Activated naive CD8-positive, alpha-beta T cell treated with anti-CD3 and anti-CD28 coated beads, Interleukin-2, amount 10 ng/mL, durations not matched to agents 7 days and 5 days (primary cell): ENCODE measurements around the gene ZBTB20. TPM values are rescaled to one million over a fixed set of nuclear protein-coding genes. Genes with fewer than 3 reads are reported as not detected.
A peak's percentile ranks its signal among the peaks of the same experiment; 100 is the strongest.

Experiments
- ATAC-seq: fragments of 150-1000 bp; cut with Tn5 transposase; one replicate; pipeline ENCODE4 v1.10.0; 2021; ENCODE audit warnings: low read depth, moderate library complexity
- POLR2A ChIA-PET: fragments of 350-600 bp; sonication (Branson Sonifier 250); formaldehyde crosslinking; loops from one replicate; lab custom pipeline; 2021; ENCODE audit warnings: antibody characterized with exemption; lab: Charles Lee
- DNase-seq: peaks from one replicate; pipeline ENCODE4 v3.0.0; 2021
- H3K27ac Mint-ChIP-seq: one replicate; pipeline ENCODE4 v1.8.0; 2022; ENCODE audit warnings: mild to moderate bottlenecking, mixed read lengths
- H3K27me3 Mint-ChIP-seq: one replicate; pipeline ENCODE4 v1.8.0; 2022; ENCODE audit warnings: mild to moderate bottlenecking, moderate library complexity, mixed read lengths
- H3K36me3 Mint-ChIP-seq: one replicate; pipeline ENCODE4 v1.8.0; 2021; ENCODE audit warnings: mild to moderate bottlenecking, mixed read lengths
- H3K4me1 Mint-ChIP-seq: one replicate; pipeline ENCODE4 v1.8.0; 2021; ENCODE audit warnings: mixed read lengths
- H3K4me3 Mint-ChIP-seq: one replicate; pipeline ENCODE4 v1.8.0; 2022; ENCODE audit warnings: mild to moderate bottlenecking, moderate library complexity, mixed read lengths
- H3K9me3 Mint-ChIP-seq: one replicate; pipeline ENCODE4 v1.8.0; 2021; ENCODE audit warnings: mixed read lengths
- total RNA-seq, 2 experiments: library from RNA; stranded (reverse); gene quantifications; one replicate each; pipeline ENCODE4 v1.2.3, GENCODE V29; 2021

The ZBTB20 gene
- total RNA-seq, 2 experiments from 2014 or later: 27.4 to 31.3 TPM

DNA sequence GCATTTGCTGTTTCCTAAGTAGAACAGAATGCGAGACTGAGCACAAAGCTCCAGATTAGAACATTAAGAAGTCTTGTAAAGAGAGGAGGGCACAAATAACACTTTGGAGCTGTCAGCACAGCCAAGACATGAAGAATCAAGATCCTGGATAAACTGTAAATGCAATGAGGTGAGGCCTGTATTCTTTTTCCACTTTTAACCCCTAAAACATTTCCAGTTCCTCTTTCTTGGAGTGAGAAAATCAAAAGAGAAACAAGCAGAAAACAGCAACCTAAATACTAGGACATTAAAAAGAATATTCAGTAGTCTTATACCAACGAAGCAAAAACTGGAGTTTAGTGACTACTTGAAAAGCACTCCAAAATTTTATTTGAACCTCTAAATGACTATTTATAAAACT lies 204.3 kb downstream of the ZBTB20 start:
- POLR2A ChIA-PET: no interaction called here
- ATAC-seq (no peak), DNase-seq (no peak)
- peaks cover 8% of the 10 kb centered on the region for H3K9me3 Mint-ChIP-seq
- H3K4me3 Mint-ChIP-seq: no peak overlapping the region
- no peaks in the 10 kb centered on the region for H3K27me3 Mint-ChIP-seq
- peaks cover 9% of the 10 kb centered on the region for H3K36me3 Mint-ChIP-seq
- no peak overlapping the region for H3K27ac Mint-ChIP-seq
- H3K4me1 Mint-ChIP-seq: no peaks in the 10 kb centered on the region

DNA sequence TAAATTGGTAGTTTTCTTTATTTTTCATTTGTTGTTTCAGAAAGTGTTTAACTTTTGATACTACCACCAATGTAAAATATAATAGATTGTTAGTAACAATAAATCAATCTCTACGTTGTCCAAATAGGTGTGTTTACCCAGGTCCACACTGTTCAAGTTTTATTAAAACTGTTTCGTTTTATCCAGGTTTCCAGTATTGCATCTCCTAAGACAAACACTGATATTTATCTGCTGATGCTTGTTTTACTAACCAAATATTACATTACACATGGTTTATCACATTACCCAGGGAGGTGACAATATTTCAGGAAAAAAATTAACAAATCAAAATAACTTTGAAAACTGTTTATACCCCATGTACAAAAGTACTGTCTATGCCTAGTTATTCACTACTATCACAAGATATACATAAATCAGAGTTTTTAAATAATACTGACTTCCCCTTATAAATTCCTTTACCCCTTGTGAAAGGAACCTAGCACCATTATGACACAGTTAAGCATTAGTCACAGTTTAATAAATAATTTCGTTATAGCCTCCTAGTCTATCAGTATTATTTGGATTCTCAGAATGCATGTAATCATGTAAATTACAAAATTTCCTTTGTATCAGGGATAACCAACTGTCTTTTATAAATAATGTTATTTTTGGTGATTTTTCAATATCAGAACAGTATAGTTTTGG lies 205.3 kb downstream of the ZBTB20 start:
- peaks cover 9% of the 10 kb centered on the region for H3K36me3 Mint-ChIP-seq
- H3K27me3 Mint-ChIP-seq: no peaks in the 10 kb centered on the region
- no peak overlapping the region for H3K27ac Mint-ChIP-seq
- POLR2A ChIA-PET: no interaction called here
- no peak for DNase-seq
- no peaks in the 10 kb centered on the region for H3K4me1 Mint-ChIP-seq
- no peak for ATAC-seq
- peaks cover 6% of the 10 kb centered on the region for H3K9me3 Mint-ChIP-seq
- no peak overlapping the region for H3K4me3 Mint-ChIP-seq

DNA sequence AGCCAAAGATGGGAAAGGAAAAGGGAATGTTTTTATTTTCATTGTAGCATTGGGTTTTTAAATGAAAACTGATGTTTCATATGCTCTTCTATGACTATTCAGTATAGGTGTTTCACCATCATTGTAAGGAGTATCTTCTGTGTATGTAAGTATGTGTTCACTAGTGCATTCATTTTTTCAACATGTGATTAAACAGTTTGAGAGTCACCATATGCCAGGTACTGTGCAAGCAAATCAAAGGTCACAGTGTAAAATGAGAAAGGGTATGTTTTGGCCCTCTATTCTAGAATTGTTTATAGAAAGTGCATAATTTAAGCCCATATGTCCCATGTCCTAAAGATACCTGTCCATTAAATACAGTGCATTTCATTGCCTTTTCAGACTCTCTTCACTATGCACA lies 207.2 kb downstream of the ZBTB20 start:
- Mint-ChIP-seq H3K9me3 (peaks cover 4% of the 10 kb centered on the region), H3K27ac (no peak overlapping the region), H3K36me3 (peaks cover 12% of the 10 kb centered on the region), H3K4me1 (no peaks in the 10 kb centered on the region), H3K27me3 (no peaks in the 10 kb centered on the region), H3K4me3 (no peak overlapping the region)
- no peak for DNase-seq
- no peak for ATAC-seq
- POLR2A ChIA-PET: no interaction called here

DNA sequence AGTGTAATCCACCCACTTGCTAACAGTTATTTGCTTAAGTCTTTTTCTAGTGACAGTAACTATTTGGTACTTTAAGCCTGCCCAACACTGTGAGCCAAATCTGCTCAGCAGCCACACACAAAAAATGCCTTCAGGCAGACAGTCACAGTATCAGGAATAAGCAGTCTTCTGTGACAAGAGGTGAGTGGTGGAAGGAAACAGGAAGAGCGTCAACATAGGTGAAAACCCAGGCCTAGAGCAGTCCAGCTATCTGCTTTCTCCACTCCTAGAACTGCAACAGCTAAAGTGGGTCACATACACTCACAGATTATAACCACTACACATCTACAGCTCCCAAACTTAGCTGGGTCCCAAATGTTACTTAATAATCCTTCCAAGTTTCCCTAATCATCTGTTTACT lies 213.7 kb downstream of the ZBTB20 start:
- Mint-ChIP-seq H3K4me3 (no peak overlapping the region), H3K27me3 (no peaks in the 10 kb centered on the region), H3K4me1 (no peaks in the 10 kb centered on the region), H3K9me3 (peaks cover 3% of the 10 kb centered on the region), H3K36me3 (peaks cover 8% of the 10 kb centered on the region), H3K27ac (no peak overlapping the region)
- DNase-seq (no peak), ATAC-seq (no peak)
- POLR2A ChIA-PET: no interaction called here

DNA sequence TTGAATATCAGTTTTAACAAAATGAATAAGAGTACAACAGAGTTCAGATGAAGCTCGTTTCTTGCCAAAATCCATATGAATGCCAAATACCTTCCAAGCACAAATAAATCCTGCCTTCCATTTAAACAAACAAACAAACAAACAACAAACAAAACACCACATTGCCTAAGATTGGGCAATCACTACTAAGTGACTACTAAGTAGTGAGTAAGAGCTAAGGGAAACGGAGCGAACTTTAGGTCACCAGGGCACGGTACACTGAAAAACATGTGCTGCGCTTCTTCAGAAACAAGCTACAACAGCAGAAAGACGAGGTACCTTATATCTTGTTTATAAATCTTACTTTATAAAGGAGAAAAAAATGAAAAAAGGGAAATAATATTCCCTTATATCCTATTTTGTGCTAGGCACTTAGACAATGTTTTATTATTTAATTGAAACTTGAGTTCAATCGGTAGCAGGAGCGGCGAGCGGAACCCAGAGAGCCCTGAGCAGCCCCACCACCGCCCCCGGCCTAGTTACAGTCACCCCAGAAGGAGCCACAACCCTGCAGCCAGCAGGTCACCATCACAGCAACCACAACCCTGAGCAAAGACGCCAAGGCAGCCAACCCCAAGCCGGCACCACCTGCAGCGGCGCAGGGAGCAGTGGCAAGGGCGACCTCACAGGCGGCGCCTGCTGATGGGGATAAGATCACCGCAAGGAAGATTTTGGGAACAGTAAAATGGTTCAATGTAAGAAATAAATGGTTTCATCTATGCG lies 216.9 kb downstream of the ZBTB20 start:
- no peak for DNase-seq
- Mint-ChIP-seq H3K27ac (peak overlapping the region; percentile 18), H3K27me3 (no peaks in the 10 kb centered on the region), H3K9me3 (peaks cover 11% of the 10 kb centered on the region), H3K4me1 (no peaks in the 10 kb centered on the region), H3K4me3 (no peak overlapping the region), H3K36me3 (peaks cover 5% of the 10 kb centered on the region)
- POLR2A ChIA-PET: no interaction called here
- ATAC-seq: no peak

DNA sequence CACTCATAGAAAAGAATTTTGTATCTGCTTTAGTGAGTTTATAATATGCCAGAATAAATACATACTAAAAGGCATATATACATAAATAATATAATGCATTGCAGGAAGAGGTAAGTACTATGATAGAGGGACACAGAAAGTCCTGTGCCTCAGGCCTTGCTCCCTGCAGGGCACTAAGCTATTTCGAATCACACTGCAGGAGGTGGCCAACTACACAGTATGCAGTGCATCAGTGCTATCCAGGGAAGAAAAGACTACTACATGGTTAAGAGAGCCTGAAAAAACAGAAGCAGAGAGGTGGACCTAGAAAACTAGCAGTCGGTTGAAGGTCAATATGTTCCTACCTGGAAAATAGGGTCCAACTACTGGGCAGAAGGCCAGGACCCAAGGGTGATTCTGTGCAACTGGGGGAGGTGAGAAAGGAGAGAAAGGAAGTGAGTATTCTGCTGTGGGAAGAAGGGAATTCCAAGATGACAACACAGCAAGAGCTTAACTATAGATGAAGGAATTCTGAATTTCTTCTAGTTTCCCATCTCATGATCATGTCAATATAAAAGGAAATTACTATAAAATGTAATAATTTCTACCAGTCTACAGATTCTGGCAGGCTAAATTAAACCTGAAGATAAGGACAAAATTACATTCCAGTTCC lies 218.0 kb downstream of the ZBTB20 start:
- Mint-ChIP-seq H3K36me3 (peaks cover 7% of the 10 kb centered on the region), H3K4me1 (no peaks in the 10 kb centered on the region), H3K9me3 (peaks cover 13% of the 10 kb centered on the region), H3K4me3 (no peak overlapping the region), H3K27ac (no peak overlapping the region), H3K27me3 (no peaks in the 10 kb centered on the region)
- POLR2A ChIA-PET: no interaction called here
- no peak for ATAC-seq
- DNase-seq: no peak

DNA sequence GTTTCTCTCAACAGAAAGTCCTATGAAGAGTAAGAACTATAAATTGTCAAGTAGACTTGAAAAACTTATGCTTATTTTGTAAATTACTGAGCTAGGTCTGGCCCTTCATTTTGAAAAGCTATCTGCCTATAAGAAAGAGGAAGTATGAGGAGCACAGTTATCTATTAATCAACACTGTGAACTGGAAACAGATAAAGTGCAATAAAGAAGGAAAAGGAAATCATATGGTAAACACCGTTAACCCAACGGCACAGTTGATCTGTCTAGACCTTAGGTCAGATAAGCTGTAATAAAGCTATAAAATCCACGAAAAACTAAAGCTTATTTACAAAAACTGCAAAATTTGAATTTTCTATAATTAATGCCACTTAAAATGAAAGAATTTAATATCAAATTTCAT lies 242.5 kb downstream of the ZBTB20 start:
- peaks cover 4% of the 10 kb centered on the region for H3K36me3 Mint-ChIP-seq
- no peak overlapping the region for H3K4me3 Mint-ChIP-seq
- POLR2A ChIA-PET: no interaction called here
- H3K27ac Mint-ChIP-seq: no peak overlapping the region
- no peaks in the 10 kb centered on the region for H3K9me3 Mint-ChIP-seq
- peaks cover 8% of the 10 kb centered on the region for H3K4me1 Mint-ChIP-seq
- ATAC-seq (no peak), DNase-seq (no peak)
- no peaks in the 10 kb centered on the region for H3K27me3 Mint-ChIP-seq

DNA sequence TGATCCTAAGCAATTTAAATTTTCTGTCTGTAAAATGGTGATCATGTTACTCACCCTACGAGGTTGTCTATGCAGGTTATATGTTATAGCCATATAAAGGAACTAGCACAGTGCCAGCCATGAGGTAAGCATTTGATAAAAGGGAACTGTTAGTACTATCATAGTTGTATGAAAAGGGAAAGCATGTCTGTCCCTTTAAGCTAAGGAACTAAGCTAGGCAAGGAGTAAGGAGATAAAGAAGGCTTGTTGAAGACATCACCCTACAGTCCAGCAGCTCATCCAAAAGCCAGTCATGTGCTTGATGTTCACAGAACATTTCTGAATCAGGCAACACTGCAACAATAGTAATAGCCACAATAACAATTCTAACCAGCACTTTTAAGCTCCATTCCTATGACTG lies 243.9 kb downstream of the ZBTB20 start:
- DNase-seq (no peak), ATAC-seq (no peak)
- H3K4me3 Mint-ChIP-seq: no peak overlapping the region
- H3K27me3 Mint-ChIP-seq: no peaks in the 10 kb centered on the region
- H3K36me3 Mint-ChIP-seq: peaks cover 4% of the 10 kb centered on the region
- H3K4me1 Mint-ChIP-seq: peaks cover 8% of the 10 kb centered on the region
- no peaks in the 10 kb centered on the region for H3K9me3 Mint-ChIP-seq
- POLR2A ChIA-PET: no interaction called here
- H3K27ac Mint-ChIP-seq: no peak overlapping the region

DNA sequence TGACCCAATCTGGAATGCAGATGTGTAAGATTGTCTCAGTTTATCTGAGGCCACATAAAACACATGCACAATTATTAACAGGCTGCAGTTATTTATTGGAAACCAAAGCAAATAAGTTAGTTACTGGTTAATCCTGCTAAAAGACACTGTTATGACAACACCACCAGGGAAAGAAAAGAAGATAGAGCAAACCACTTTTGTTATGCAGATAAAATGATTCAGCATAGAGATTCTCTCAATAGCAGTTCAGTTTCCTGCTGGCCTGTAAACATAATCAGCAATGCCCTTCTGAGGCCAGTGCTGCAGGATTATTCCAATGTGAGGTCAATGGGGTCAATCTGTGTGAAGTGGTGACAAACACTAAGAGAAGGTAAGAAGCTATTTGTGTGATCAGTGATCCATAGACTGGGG lies 244.4 kb downstream of the ZBTB20 start:
- Mint-ChIP-seq H3K27ac (no peak overlapping the region), H3K27me3 (no peaks in the 10 kb centered on the region), H3K36me3 (peaks cover 4% of the 10 kb centered on the region), H3K4me1 (peaks cover 8% of the 10 kb centered on the region), H3K4me3 (no peak overlapping the region), H3K9me3 (no peaks in the 10 kb centered on the region)
- DNase-seq (no peak), ATAC-seq (no peak)
- POLR2A ChIA-PET: no interaction called here

DNA sequence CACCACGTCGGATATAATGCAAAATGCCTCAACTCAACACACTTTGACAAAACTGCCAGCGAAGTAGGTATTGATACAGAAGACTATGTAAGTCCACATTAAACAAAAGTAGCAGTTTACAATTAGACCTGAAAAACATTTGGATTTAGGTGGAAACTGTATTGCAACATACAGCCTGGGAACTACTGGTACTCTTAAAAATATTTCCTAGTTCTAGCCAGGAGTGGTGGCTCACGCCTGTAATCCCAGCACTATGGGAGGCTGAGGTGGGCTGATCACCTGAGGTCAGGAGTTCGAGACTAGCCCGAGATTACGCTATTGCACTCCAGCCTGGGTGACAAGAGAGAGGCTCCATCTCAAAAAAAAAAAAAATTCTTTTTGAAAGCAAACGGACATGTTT lies 246.2 kb downstream of the ZBTB20 start:
- Mint-ChIP-seq H3K27me3 (no peaks in the 10 kb centered on the region), H3K4me1 (peaks cover 8% of the 10 kb centered on the region), H3K27ac (no peak overlapping the region), H3K9me3 (no peaks in the 10 kb centered on the region), H3K36me3 (peaks cover 3% of the 10 kb centered on the region), H3K4me3 (no peak overlapping the region)
- ATAC-seq: no peak
- no peak for DNase-seq
- POLR2A ChIA-PET: no interaction called here

DNA sequence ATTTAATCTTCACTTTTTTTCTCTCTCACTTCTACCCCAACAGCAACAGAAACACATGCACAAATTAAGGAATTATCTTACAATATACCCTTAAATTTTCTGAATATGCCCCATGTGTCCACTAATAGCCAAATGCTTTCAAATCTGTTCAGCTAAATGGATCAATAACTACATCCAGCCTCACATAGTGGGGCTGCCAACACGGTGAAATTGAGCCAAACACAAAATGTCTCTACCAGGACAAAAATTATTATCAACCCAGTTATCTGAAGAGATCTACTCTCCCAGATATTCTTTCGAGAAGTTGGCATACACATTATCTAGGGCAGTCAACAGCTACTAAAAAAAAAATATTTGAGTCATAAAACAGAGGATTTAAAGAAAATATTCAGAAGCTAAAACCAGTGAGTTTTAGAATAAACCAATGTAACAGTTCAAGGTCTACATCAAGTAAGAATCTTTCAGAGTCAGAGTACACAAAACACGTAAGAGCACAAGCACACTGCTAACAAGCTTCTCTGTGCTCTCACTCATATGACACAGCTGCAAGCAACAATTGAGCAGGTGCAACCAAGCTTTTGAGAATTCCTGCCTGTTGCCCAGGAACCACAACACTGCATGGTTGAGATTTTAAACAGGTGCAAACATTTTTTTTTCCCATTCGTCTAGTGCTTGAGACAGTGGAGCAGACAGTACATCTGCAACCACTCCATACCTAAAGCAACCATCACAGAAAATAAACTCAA lies 247.7 kb downstream of the ZBTB20 start:
- Mint-ChIP-seq H3K4me1 (peaks cover 8% of the 10 kb centered on the region), H3K36me3 (peaks cover 2% of the 10 kb centered on the region)

DNA sequence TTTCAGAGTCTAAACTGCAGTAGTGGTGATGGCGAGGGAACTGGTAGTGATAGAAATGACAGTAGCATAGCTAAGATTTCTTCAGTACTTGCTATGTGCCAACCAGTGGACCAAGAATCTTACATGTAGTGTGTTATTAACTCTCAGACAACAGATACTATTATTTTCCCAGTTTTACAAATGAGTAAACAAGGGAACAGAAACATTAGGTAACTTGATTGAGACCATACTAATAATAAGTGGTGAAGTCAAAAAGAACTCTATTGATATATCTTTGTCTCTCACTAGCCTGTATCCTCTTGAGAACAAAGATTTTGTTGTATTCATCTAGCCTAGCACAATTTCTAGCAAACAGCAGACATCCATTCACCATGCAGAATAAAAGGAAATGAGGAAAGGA lies 250.1 kb downstream of the ZBTB20 start:
- H3K27me3 Mint-ChIP-seq: no peaks in the 10 kb centered on the region
- no peak overlapping the region for H3K4me3 Mint-ChIP-seq
- no peaks in the 10 kb centered on the region for H3K9me3 Mint-ChIP-seq
- POLR2A ChIA-PET: no interaction called here
- ATAC-seq: no peak
- no peak overlapping the region for H3K27ac Mint-ChIP-seq
- H3K36me3 Mint-ChIP-seq: no peaks in the 10 kb centered on the region
- peaks cover 4% of the 10 kb centered on the region for H3K4me1 Mint-ChIP-seq
- DNase-seq: no peak

More for the DNA sequence above, 247.7 kb downstream of the ZBTB20 start:
- ATAC-seq (no peak), DNase-seq (no peak)
- H3K27me3 Mint-ChIP-seq: no peaks in the 10 kb centered on the region
- H3K4me3 Mint-ChIP-seq: no peak overlapping the region
- POLR2A ChIA-PET: interaction anchor here (0.5 kb wide), 1 partner anchor 21 kb away, joined by 3 read pairs; no protein-coding TSS in a partner anchor
- no peaks in the 10 kb centered on the region for H3K9me3 Mint-ChIP-seq
- no peak overlapping the region for H3K27ac Mint-ChIP-seq

DNA sequence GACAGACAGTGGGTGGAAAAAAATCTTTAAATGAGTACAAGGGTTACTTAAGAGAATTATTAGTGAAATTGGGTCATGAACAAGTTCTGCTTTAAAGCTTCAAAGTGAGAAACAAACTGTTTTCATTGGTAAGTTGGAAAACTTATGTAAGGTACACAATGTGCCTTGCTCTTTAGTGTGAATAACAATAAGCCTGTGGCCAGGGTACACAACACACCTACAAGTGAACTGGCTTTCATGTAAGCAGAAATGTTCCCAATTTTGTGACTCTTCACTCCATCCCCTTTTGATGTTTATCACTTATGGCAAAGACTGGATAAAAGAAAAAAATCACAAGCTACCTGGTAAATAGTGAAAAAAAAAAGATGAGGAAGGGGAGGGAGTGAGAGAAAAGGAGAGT lies 253.7 kb downstream of the ZBTB20 start:
- no peak overlapping the region for H3K4me3 Mint-ChIP-seq
- H3K27me3 Mint-ChIP-seq: no peaks in the 10 kb centered on the region
- DNase-seq (no peak), ATAC-seq (no peak)
- no peak overlapping the region for H3K27ac Mint-ChIP-seq
- no peaks in the 10 kb centered on the region for H3K4me1 Mint-ChIP-seq
- H3K36me3 Mint-ChIP-seq: no peaks in the 10 kb centered on the region
- H3K9me3 Mint-ChIP-seq: no peaks in the 10 kb centered on the region
- POLR2A ChIA-PET: no interaction called here
